ENCODE measurements around the gene ACIN1. TPM values are rescaled to one million over a fixed set of nuclear protein-coding genes. Genes with fewer than 3 reads are reported as not detected.

The ACIN1 gene
- total RNA-seq, 1 donor from 2014 or later, result 458 TPM

DNA sequence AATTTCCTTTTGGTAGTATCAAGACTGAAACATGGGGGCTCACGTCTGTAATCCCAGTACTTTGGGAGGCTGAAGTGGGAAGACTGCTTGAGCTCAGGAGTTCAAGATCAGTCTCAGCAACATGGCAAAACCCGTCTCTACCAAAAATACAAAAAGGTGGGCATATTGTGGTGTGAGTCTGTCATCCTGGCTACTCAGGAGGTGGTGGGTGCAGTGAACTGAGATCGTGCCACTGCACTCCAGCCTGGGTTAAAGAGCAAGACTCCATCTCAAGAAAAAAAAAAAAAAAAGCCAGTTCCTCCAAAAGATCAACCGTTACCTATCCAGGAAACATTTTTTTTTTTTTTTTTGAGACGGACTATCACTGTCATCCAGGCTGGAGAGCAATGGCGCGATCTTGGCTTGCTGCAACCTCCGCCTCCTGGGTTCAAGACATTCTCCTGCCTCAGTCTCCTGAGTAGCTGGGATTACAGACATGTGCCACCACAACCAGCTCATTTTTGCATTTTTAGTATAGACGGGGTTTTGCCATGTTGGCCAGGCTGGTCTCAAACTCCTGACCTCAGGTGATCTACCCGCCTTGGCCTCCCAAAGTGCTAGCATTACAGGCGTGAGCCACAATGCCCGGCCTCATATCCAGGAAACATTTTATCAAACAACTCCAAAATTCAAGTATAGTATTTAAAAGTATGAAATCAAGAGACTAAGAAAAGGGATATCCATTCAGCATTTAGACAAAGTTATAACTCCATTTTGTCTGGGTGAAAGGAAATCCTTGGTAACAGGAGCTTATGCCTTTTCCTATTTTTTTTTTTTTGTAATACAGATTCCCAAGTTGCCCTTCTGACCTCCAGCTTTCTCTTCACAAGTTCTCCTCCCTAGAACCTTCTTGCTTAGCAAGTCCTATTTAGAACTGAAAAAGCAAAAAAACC lies 3.4 kb downstream of the ACIN1 start:
- Mint-ChIP-seq H3K9me3 (ENCODE audit: low read depth) (no peaks in the 10 kb centered on the region), H3K4me1 (ENCODE audit: low read depth) (peaks cover 12% of the 10 kb centered on the region), H3K27me3 (no peaks in the 10 kb centered on the region), H3K4me3 (ENCODE audit: low read depth) (no peak overlapping the region), H3K27ac (no peak overlapping the region), H3K36me3 (ENCODE audit: insufficient read depth) (peaks cover 18% of the 10 kb centered on the region)
- DNase-seq (ENCODE audit: low spot score, unreplicated experiment), result no peak
- TF ChIP-seq CTCF (IDR thresholded peaks at IDR 0.05; ENCODE audit: unreplicated experiment), result no peak

DNA sequence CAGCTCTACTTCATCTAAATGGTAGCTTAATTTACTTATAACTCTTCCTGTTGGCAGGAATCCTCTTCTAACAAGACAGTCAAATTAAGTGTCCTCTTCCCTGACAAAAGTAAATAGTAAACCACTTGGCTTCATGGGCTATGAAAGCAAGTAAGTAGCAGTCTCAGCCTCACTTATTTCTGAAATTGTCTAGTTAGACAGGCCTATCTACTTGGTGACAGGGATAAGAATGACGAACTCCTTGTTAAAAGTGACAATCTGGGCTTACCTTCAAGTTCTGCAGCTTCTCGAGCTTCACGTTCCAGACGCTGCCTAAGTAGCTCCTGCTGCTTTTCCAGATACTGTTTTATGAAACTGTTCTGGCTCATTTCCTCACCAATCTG lies 4.7 kb downstream of the ACIN1 start:
- no peak overlapping the region for H3K27ac Mint-ChIP-seq
- H3K4me3 Mint-ChIP-seq (ENCODE audit: low read depth), result no peak overlapping the region
- H3K27me3 Mint-ChIP-seq, result no peaks in the 10 kb centered on the region
- no peak for DNase-seq (ENCODE audit: low spot score, unreplicated experiment)
- H3K9me3 Mint-ChIP-seq (ENCODE audit: low read depth), result no peaks in the 10 kb centered on the region
- no peak for TF ChIP-seq CTCF (IDR thresholded peaks at IDR 0.05; ENCODE audit: unreplicated experiment)
- H3K4me1 Mint-ChIP-seq (ENCODE audit: low read depth), result peaks cover 8% of the 10 kb centered on the region
- H3K36me3 Mint-ChIP-seq (ENCODE audit: insufficient read depth), result peaks cover 18% of the 10 kb centered on the region

DNA sequence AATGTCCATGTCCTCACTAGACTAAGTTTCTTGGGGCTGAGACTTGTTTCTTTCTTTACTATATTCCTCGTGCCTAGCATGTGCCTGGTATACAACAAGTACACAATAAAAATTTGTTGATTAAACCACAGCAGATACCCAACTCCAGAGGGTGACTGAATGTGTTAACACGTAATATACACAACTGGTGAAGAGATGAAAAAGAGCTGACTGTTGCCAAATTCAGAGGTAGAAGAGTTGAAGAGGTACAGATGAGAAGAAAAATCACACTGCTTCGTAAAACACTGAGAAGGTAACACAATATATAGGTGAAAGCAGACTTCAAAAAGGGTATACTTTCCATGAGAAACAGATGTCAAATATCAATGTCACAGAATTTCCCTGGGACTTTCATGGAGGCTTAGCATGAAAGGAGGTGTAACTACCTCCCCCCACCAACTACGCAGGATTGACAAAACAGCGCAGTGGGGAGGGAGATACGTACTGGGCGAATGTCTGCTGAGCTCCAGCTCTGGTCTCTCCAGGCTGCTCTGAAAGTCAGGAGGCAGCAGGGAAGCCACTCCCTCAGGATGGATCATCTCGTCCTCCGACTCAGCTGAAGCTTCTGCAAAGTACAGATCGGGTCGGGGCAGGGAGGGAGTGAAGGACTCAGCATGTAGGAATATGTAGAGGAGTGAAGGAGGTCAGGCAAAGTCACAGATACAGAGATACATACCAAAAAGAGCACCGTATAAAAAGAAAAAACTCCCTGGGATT lies 5.3 kb downstream of the ACIN1 start:
- Mint-ChIP-seq H3K4me3 (ENCODE audit: low read depth) (no peak overlapping the region), H3K4me1 (ENCODE audit: low read depth) (peaks cover 8% of the 10 kb centered on the region), H3K9me3 (ENCODE audit: low read depth) (no peaks in the 10 kb centered on the region), H3K36me3 (ENCODE audit: insufficient read depth) (peaks cover 19% of the 10 kb centered on the region), H3K27me3 (no peaks in the 10 kb centered on the region), H3K27ac (no peak overlapping the region)
- TF ChIP-seq CTCF (IDR thresholded peaks at IDR 0.05; ENCODE audit: unreplicated experiment), result no peak
- DNase-seq (ENCODE audit: low spot score, unreplicated experiment), result no peak

DNA sequence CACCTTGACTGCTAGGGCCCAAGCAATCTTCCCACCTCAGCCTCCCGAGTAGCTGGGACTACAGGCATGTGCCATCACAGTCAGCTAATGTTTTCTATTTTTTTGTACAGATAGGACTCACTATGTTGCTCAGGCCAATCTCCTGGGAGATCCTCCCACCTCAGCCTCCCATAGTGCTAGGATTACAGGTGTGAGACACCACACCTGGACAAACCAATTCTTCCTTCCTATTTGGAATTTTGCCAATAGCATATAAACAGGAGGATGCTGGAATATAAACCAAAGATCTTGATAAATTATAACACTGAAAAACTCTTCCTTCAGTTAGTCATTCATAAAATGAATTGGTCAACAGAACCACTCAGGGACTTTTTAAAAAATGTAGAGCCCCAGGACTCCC lies 8.4 kb downstream of the ACIN1 start:
- no peak for TF ChIP-seq CTCF (IDR thresholded peaks at IDR 0.05; ENCODE audit: unreplicated experiment)
- Mint-ChIP-seq H3K36me3 (ENCODE audit: insufficient read depth) (peaks cover 17% of the 10 kb centered on the region), H3K4me1 (ENCODE audit: low read depth) (no peaks in the 10 kb centered on the region), H3K27ac (no peak overlapping the region), H3K27me3 (no peaks in the 10 kb centered on the region), H3K9me3 (ENCODE audit: low read depth) (no peaks in the 10 kb centered on the region), H3K4me3 (ENCODE audit: low read depth) (no peak overlapping the region)
- no peak for DNase-seq (ENCODE audit: low spot score, unreplicated experiment)

DNA sequence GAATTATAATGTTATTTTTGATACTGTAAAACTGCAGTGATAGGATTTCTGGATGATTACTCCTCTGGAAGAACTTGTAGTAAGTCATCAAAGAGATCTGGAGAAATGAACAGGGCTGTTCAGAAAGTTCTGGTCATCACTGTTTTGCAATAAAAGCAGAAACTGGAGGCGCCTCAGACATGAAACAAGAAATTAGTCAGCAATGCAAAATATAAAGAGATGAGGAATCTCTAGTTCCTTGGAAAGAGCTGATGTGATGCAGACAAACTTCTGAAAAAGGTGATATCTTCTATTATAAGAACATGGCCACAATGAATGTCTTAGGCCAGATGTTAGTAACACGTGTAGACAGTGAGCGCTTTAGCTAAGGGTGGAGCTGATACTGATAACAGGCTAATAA lies 9.5 kb downstream of the ACIN1 start:
- Mint-ChIP-seq H3K27ac (no peak overlapping the region), H3K4me1 (ENCODE audit: low read depth) (no peaks in the 10 kb centered on the region), H3K4me3 (ENCODE audit: low read depth) (no peak overlapping the region), H3K36me3 (ENCODE audit: insufficient read depth) (peaks cover 20% of the 10 kb centered on the region), H3K9me3 (ENCODE audit: low read depth) (no peaks in the 10 kb centered on the region), H3K27me3 (no peaks in the 10 kb centered on the region)
- no peak for DNase-seq (ENCODE audit: low spot score, unreplicated experiment)
- no peak for TF ChIP-seq CTCF (IDR thresholded peaks at IDR 0.05; ENCODE audit: unreplicated experiment)
